ENCODE measurements around the gene TDP2. TPM values are rescaled to one million over a fixed set of nuclear protein-coding genes. Genes with fewer than 3 reads are reported as not detected.
A peak's percentile ranks its signal among the peaks of the same experiment; 100 is the strongest.
"Not testable (repeated sequence)": the region's sequence is repeated elsewhere in the genome, so short reads cannot be mapped to it uniquely, and the experiment has no call there.

The TDP2 gene
- total RNA-seq, 1 donor from 2014 or later, result 44.6 TPM

DNA sequence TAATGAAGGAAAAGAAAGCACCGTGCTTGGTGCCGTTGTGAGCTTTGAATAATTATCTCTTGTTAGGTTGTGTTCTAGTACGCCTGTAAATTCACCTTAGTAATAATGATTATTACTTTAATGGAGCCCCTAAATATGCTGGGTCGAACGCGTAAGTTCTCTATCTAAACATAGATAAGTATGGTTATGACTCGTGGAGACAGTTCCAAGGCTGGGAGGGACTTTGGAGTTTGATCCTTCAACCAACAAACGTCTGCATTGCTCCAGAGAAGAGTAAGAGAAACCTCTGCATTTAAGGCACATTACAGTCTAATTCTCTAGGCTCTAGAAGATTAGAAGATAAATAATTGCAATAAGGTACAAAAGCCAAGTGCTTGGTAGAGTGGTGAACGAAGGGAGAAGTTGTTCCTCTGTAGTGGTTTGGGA lies 692 bp upstream of the TDP2 start:
- H3K4me1 Mint-ChIP-seq, result peaks cover 35% of the 10 kb centered on the region
- no peak for DNase-seq (ENCODE audit: low read depth, low spot score)
- peak overlapping the region; percentile 95 for H3K4me3 Mint-ChIP-seq
- peaks cover 10% of the 10 kb centered on the region for H3K9me3 Mint-ChIP-seq
- peaks cover 32% of the 10 kb centered on the region for H3K36me3 Mint-ChIP-seq (ENCODE audit: low read depth)
- TF ChIP-seq, protein P1, sequence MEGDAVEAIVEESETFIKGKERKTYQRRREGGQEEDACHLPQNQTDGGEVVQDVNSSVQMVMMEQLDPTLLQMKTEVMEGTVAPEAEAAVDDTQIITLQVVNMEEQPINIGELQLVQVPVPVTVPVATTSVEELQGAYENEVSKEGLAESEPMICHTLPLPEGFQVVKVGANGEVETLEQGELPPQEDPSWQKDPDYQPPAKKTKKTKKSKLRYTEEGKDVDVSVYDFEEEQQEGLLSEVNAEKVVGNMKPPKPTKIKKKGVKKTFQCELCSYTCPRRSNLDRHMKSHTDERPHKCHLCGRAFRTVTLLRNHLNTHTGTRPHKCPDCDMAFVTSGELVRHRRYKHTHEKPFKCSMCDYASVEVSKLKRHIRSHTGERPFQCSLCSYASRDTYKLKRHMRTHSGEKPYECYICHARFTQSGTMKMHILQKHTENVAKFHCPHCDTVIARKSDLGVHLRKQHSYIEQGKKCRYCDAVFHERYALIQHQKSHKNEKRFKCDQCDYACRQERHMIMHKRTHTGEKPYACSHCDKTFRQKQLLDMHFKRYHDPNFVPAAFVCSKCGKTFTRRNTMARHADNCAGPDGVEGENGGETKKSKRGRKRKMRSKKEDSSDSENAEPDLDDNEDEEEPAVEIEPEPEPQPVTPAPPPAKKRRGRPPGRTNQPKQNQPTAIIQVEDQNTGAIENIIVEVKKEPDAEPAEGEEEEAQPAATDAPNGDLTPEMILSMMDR (conservative IDR thresholded peaks at IDR 0.05), result no peak
- H3K27me3 Mint-ChIP-seq (ENCODE audit: low read depth), result no peaks in the 10 kb centered on the region
- peak overlapping the region; percentile 100 for H3K27ac Mint-ChIP-seq (ENCODE audit: unreplicated experiment)

DNA sequence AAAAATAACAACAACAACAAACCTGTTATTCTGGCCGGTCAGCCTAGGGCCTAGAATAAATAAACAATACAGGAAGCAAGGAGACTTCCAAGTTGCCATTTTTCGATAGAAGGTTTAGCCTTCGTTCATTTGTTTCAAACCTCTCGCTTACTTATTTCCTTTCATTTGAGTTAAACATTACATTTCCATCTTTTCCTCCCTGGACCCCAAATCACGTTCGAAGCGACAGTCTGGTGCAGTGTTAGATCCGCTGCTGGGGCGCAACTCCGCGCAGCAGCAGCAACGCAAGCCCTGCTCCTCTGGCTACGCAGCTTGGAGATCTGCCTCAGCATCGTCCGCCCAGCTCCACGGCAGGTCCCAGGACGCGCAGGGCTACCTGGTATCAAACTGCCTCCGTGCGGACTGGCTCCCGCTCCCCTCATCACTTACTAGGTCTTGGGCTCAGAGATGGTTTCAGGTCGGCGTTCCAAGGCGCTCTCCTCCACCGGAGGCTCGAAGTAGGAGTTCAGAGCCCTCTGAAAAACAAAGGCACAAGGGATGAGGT lies 530 bp downstream of the TDP2 start:
- peak overlapping the region; percentile 99 for H3K27ac Mint-ChIP-seq (ENCODE audit: unreplicated experiment)
- DNase-seq (ENCODE audit: low read depth, low spot score), result no peak
- peaks cover 32% of the 10 kb centered on the region for H3K36me3 Mint-ChIP-seq (ENCODE audit: low read depth)
- TF ChIP-seq, protein P1 (conservative IDR thresholded peaks at IDR 0.05), result no peak
- H3K4me3 Mint-ChIP-seq, result peak overlapping the region; percentile 95
- peaks cover 35% of the 10 kb centered on the region for H3K4me1 Mint-ChIP-seq
- peaks cover 10% of the 10 kb centered on the region for H3K9me3 Mint-ChIP-seq
- no peaks in the 10 kb centered on the region for H3K27me3 Mint-ChIP-seq (ENCODE audit: low read depth)

DNA sequence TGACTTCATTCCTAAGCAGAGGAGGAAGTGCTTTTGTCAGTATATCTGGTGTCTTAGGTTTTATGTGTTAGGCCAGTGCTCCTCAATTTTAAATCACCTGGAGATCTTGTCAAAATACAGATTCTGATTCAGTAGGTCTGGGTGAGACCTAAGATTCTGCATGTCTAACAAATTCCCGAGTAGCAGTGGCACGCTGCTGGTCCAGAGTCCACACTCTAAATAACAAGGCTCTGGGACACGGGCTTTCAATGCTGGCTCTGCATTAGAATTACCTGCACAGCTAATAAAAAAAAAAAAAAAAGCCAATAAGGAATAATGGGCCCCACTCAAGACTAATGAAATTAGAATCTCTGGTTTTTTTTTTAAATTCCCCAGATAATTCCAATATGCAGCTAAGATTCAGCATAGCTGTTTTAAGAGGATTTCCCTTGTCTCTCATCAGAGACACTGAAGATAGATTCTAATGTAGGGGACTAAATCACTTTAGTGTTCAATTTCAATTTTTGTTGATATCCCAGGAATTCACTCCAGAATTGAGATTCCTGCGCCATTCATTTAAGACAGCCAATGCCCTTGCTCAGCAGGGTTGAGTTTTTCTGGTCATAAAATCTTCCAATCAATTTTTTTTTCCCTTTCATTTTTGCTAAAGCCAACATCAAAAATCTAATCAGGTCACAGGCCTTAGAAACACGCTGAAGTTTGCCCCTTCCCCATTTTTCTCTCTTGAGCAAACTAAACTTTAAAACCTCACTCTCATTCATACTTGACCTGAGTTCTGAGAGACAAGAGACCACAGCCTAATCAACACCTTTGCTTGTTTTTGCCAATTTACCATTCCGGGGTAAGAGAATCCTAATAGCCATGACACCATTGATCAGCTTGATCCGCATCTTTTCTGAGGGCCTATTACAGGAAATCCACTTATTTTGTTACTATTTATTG lies 2.4 kb downstream of the TDP2 start:
- Mint-ChIP-seq H3K27me3 (ENCODE audit: low read depth) (no peaks in the 10 kb centered on the region), H3K27ac (ENCODE audit: unreplicated experiment) (no peak overlapping the region), H3K4me3 (peak overlapping the region; percentile 95), H3K4me1 (peaks cover 35% of the 10 kb centered on the region), H3K9me3 (peaks cover 4% of the 10 kb centered on the region), H3K36me3 (ENCODE audit: low read depth) (peaks cover 21% of the 10 kb centered on the region)
- TF ChIP-seq, protein P1 (conservative IDR thresholded peaks at IDR 0.05), result no peak
- no peak for DNase-seq (ENCODE audit: low read depth, low spot score)

DNA sequence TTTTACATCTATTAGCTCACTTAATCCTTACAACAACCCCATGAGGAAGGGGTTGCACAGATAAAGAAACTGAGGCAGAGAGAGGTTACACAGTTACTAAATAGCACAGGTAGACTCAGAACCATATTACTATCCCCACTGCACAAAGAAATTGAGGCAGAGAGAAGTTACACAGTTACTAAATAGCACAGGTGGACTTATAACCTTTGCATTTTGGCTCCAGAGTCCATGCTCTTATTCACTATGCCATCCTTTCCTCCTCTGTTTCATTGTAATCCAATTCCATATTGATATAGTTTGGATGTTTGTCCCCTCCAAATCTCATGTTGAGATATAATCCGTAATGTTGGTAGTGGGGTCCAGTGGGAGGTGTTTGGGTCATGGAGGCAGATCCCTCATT lies 3.5 kb downstream of the TDP2 start:
- DNase-seq (ENCODE audit: low read depth, low spot score), result no peak

DNA sequence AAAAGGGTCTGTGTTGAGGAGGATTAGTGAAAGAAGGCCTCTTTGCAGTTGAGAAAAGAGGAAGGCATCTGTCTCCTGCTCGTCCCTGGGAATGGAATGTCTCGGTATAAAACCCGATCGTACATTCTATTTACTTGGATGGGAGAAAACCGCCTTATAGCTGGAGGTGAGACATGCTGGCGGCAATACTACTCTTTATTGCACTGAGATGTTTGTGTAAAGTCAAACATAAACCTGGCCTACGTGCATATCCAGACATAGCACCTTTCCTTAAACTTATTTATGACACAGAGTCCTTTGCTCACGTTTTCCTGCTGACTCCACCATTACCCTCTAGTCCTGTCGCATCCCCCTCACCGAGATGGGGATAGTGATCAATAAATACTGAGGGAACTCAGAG lies 4.5 kb downstream of the TDP2 start:
- Mint-ChIP-seq H3K4me1 (peaks cover 31% of the 10 kb centered on the region), H3K9me3 (no peaks in the 10 kb centered on the region), H3K36me3 (ENCODE audit: low read depth) (peaks cover 21% of the 10 kb centered on the region), H3K27me3 (ENCODE audit: low read depth) (no peaks in the 10 kb centered on the region), H3K4me3 (peak overlapping the region; percentile 40), H3K27ac (ENCODE audit: unreplicated experiment) (no peak overlapping the region)
- TF ChIP-seq, protein P1 (conservative IDR thresholded peaks at IDR 0.05), result no peak
- DNase-seq (ENCODE audit: low read depth, low spot score), result no peak

More for the DNA sequence above, 3.5 kb downstream of the TDP2 start:
- no peak overlapping the region for H3K27ac Mint-ChIP-seq (ENCODE audit: unreplicated experiment)
- H3K9me3 Mint-ChIP-seq, result no peaks in the 10 kb centered on the region
- H3K36me3 Mint-ChIP-seq (ENCODE audit: low read depth), result peaks cover 18% of the 10 kb centered on the region
- H3K27me3 Mint-ChIP-seq (ENCODE audit: low read depth), result no peaks in the 10 kb centered on the region
- H3K4me1 Mint-ChIP-seq, result peaks cover 35% of the 10 kb centered on the region
- TF ChIP-seq, protein P1 (conservative IDR thresholded peaks at IDR 0.05), result no peak
- peak overlapping the region; percentile 73 for H3K4me3 Mint-ChIP-seq

DNA sequence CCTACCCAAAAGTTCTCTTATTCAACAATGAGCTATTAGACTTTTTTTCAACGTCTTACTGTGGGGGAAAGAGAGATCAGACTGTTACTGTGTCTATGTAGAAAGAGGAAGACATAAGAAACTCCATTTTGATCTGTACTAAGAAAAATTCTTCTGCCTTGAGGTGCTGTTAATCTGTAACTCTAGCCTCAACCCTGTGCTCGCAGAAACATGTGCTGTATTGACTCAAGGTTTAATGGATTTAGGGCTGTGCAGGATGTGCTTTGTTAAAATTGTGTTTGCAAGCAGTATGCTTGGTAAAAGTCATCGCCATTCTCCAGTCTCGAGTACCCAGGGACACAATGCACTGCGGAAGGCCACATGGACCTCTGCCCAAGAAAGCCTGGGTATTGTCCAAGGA lies 4.9 kb downstream of the TDP2 start:
- H3K27me3 Mint-ChIP-seq (ENCODE audit: low read depth); H3K9me3 Mint-ChIP-seq; H3K27ac Mint-ChIP-seq (ENCODE audit: unreplicated experiment); DNase-seq (ENCODE audit: low read depth, low spot score); H3K4me3 Mint-ChIP-seq: not testable (repeated sequence)
- Mint-ChIP-seq H3K36me3 (ENCODE audit: low read depth) (peaks cover 19% of the 10 kb centered on the region), H3K4me1 (peaks cover 27% of the 10 kb centered on the region)

Measured in neural crest cell (in vitro differentiated cells).